SK-N-SH (cell line): ENCODE measurements around the gene HTT. TPM values are rescaled to one million over a fixed set of nuclear protein-coding genes. Genes with fewer than 3 reads are reported as not detected.

Experiments used
- CTCF ChIA-PET: fragments of 300-600, 350-600 bp; formaldehyde crosslinking; extraction: SDS; loops from one replicate; lab custom pipeline; 2021; lab: Yijun Ruan, JAX
- POLR2A ChIA-PET: fragments of 350-600 bp; sonication (Branson Sonifier 250); formaldehyde crosslinking; extraction: SDS; loops from one replicate; lab custom pipeline; 2020; ENCODE audit warnings: antibody characterized with exemption, inconsistent platforms; lab: Yijun Ruan, JAX
- DNase-seq: peaks from one replicate; pipeline ENCODE4 v3.0.0; 2012
- H2AFZ ChIP-seq: fragments of 200-600 bp; sonication (generic); 2 replicates; pipeline ENCODE4 v1.8.1; 2016; ENCODE audit warnings: antibody characterized with exemption, mild to moderate bottlenecking, low read depth
- H3F3A ChIP-seq: fragments of 200-600 bp; sonication (generic); replicated peaks from 2 replicates; pipeline ENCODE3; 2016; ENCODE audit warnings: antibody characterized with exemption, mild to moderate bottlenecking; ENCODE audit not compliant: insufficient read depth
- H3K27ac ChIP-seq, 2 experiments: fragments of 200-500 bp in 1 of 2; fragments of 200-600 bp in 1 of 2; sonication (Bioruptor generic) in 1 of 2; sonication (generic), shearing (Covaris generic) in 1 of 2; 2 replicates each; pipeline versions ENCODE4 v1.5.1 to v1.6.1; 2014 to 2016; ENCODE audit warnings: low read depth in 2 of 2, inconsistent platforms in 1 of 2, low read length in 1 of 2, mild to moderate bottlenecking in 1 of 2, mixed read lengths in 1 of 2
- H3K27me3 ChIP-seq: fragments of 200-600 bp; sonication (generic), shearing (Covaris generic); 2 replicates; pipeline ENCODE4 v1.6.1; 2016; ENCODE audit warnings: mixed run types; ENCODE audit not compliant: insufficient read depth
- H3K36me3 ChIP-seq, 2 experiments: fragments of 200-500 bp in 1 of 2; fragments of 200-600 bp in 1 of 2; sonication (Bioruptor generic) in 1 of 2; sonication (generic) in 1 of 2; replicated peaks in 1 of 2; 2 replicates each; pipeline versions ENCODE3 to v1.5.1; 2014 to 2016; ENCODE audit warnings: low read length in 1 of 2, mild to moderate bottlenecking in 1 of 2; ENCODE audit not compliant: insufficient read depth in 2 of 2, control insufficient read depth in 1 of 2
- H3K4me1 ChIP-seq, 2 experiments: fragments of 200-500 bp in 1 of 2; fragments of 200-600 bp in 1 of 2; sonication (Bioruptor generic) in 1 of 2; sonication (generic), shearing (Covaris generic) in 1 of 2; 2 replicates each; pipeline versions ENCODE4 v1.5.1 to v1.6.1; 2014 to 2016; ENCODE audit warnings: low read depth in 1 of 2, low read length in 1 of 2, mixed run types in 1 of 2; ENCODE audit not compliant: insufficient read depth in 2 of 2, control insufficient read depth in 1 of 2
- H3K4me2 ChIP-seq: fragments of 200-600 bp; sonication (generic), shearing (Covaris generic); 2 replicates; pipeline ENCODE4 v1.6.1; 2017; ENCODE audit warnings: mixed run types
- H3K4me3 ChIP-seq, 2 experiments: fragments of 200-500 bp in 1 of 2; fragments of 200-600 bp in 1 of 2; sonication (Bioruptor generic) in 1 of 2; sonication (generic), shearing (Covaris generic) in 1 of 2; 2 replicates each; pipeline versions ENCODE4 v1.5.1 to v1.8.1; 2014 to 2016; ENCODE audit warnings: low read depth in 2 of 2, inconsistent platforms in 1 of 2, low read length in 1 of 2, mild to moderate bottlenecking in 1 of 2, mixed read lengths in 1 of 2, moderate library complexity in 1 of 2
- H3K79me2 ChIP-seq: fragments of 200-600 bp; sonication (generic); 2 replicates; pipeline ENCODE4 v1.8.1; 2017; ENCODE audit warnings: mild to moderate bottlenecking; ENCODE audit not compliant: insufficient read depth
- H3K9ac ChIP-seq: fragments of 200-600 bp; sonication (generic); 2 replicates; pipeline ENCODE4 v1.6.1; 2017; ENCODE audit warnings: mixed run types
- H3K9me2 ChIP-seq: fragments of 200-600 bp; sonication (generic); 2 replicates; pipeline ENCODE4 v1.6.1; 2017; ENCODE audit warnings: mixed run types
- H3K9me3 ChIP-seq: fragments of 200-600 bp; sonication (generic); 2 replicates; pipeline ENCODE4 v1.6.1; 2017; ENCODE audit warnings: mixed run types, mild to moderate bottlenecking, moderate library complexity
- H4K20me1 ChIP-seq: fragments of 200-600 bp; sonication (generic); 2 replicates; pipeline ENCODE4 v1.6.1; 2017; ENCODE audit warnings: mild to moderate bottlenecking, mixed run types; ENCODE audit not compliant: insufficient read depth
- ELF1 ChIP-seq: IDR thresholded peaks from 2 replicates; pipeline ENCODE4 v1.4.0; 2012
- FOSL2 ChIP-seq: IDR thresholded peaks from 2 replicates; pipeline ENCODE4 v1.4.0; 2012; ENCODE audit warnings: low read depth, mild to moderate bottlenecking, moderate library complexity, borderline replicate concordance
- FOXJ3 ChIP-seq: sonication (generic); formaldehyde crosslinking; IDR thresholded peaks from 2 replicates; pipeline ENCODE4 v1.5.1; 2020; ENCODE audit warnings: mild to moderate bottlenecking, missing genetic modification reagents
- FOXM1 ChIP-seq: IDR thresholded peaks from 2 replicates; pipeline ENCODE4 v1.4.0; 2012; ENCODE audit warnings: low read depth, mild to moderate bottlenecking
- MEF2A ChIP-seq: IDR thresholded peaks from 2 replicates; pipeline ENCODE4 v1.4.0; 2012; ENCODE audit warnings: low read depth, borderline replicate concordance
- NFIC ChIP-seq: IDR thresholded peaks from 2 replicates; pipeline ENCODE4 v1.4.0; 2012; ENCODE audit warnings: borderline replicate concordance
- NRF1 ChIP-seq: IDR thresholded peaks from 2 replicates; pipeline ENCODE4 v1.6.1; 2012; ENCODE audit warnings: low read depth, mild to moderate bottlenecking, low read length
- RCOR1 ChIP-seq: fragments of 150-350 bp; IDR thresholded peaks from 2 replicates; pipeline ENCODE4 v1.6.1; 2017; ENCODE audit warnings: antibody characterized with exemption, low read length
- RFX5 ChIP-seq: IDR thresholded peaks from 2 replicates; pipeline ENCODE4 v1.6.1; 2012; ENCODE audit warnings: mild to moderate bottlenecking, improper control_type of control experiment, low read length
- RXRA ChIP-seq: IDR thresholded peaks from 2 replicates; pipeline ENCODE4 v1.4.0; 2012; ENCODE audit warnings: low read depth, mild to moderate bottlenecking, borderline replicate concordance
- SIN3A ChIP-seq: IDR thresholded peaks from 2 replicates; pipeline ENCODE4 v1.6.1; 2012; ENCODE audit warnings: low read depth, mild to moderate bottlenecking, low read length, moderate library complexity, borderline replicate concordance
- TCF12 ChIP-seq: IDR thresholded peaks from 2 replicates; pipeline ENCODE4 v1.4.0; 2012
- TEAD4 ChIP-seq: IDR thresholded peaks from 2 replicates; pipeline ENCODE4 v1.4.0; 2012; ENCODE audit warnings: mild to moderate bottlenecking, borderline replicate concordance; ENCODE audit not compliant: insufficient read depth
- YY1 ChIP-seq: IDR thresholded peaks from 2 replicates; pipeline ENCODE4 v1.4.0; 2012; ENCODE audit warnings: low read depth, mild to moderate bottlenecking
- WGBS: methylation state at CpG from one replicate; pipeline ENCODE4 v1.1.6; 2017; ENCODE audit warnings: low lambda C conversion rate; 5-methylcytosine and 5-hydroxymethylcytosine counted together
- polyA plus RNA-seq, 3 experiments: library from polyadenylated mRNA; depleted of rRNA; stranded (reverse); fragments of >200 nt; gene quantifications; 2 replicates each; pipeline ENCODE4 v1.2.3, GENCODE V29; 2012
- TF ChIP-seq, protein P1 (sequence below): IDR thresholded peaks from 2 replicates; pipeline ENCODE4 v1.6.1; 2012; ENCODE audit warnings: mild to moderate bottlenecking, low read depth, low read length, moderate library complexity
- TF ChIP-seq, protein P2 (sequence below): IDR thresholded peaks from 2 replicates; pipeline ENCODE4 v1.4.0; 2012; ENCODE audit warnings: low read depth, borderline replicate concordance
- TF ChIP-seq, protein P3 (sequence below): fragments of 150-350 bp; IDR thresholded peaks from 2 replicates; pipeline ENCODE4 v1.6.1; 2017; ENCODE audit warnings: antibody characterized with exemption, low read length, low read depth, borderline replicate concordance
- TF ChIP-seq, protein P4 (sequence below): fragments of 150-350 bp; IDR thresholded peaks from 2 replicates; pipeline ENCODE4 v1.6.1; 2016; ENCODE audit warnings: mild to moderate bottlenecking, low read depth, low read length

Gene HTT
- polyA plus RNA-seq, 1 of the 3 experiments (the other 2 are of a cell fraction) = 11.3 TPM

DNA sequence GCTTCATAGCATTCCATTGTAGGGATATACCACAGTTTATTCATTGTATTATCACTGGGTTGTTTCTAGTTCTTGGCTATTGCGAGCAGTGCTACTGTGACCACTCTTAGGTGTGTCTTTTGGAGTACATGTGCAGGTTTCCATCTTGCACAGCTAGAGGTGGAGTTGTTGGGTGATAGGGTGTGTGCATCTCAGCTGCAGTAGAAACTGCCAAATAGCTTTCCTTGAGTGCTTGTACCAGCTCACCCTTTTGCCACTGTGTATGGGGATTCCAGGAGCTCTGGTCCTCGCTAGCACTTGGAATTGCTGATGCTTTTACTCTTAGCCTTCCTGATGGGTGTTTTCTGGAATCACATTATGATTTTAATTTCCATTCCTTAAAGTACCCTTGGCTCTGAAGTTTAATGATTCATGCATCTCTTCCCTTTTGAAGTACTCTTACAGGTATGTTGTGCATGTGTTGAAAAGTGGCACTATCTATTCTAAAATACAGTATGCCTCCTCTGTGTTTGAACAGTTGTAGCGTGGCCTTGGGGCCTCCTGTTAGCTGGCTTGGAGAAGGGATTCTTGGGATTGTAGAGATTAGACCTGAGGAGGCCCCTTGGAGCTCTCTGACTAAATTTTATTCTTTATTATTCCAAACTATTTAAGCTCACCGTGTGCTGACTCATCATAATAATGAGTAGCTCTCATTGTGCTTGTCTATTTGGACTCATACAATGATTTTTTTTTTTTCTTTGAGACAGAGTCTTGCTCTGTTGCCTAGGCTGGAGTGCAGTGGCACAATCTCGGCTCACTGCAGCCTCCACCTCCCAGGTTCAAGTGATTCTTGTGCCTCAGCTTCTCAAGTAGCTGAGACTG is 38.4 kb downstream of the HTT start:
- 83% methylated on average over 5 of the region's 5 CpGs for WGBS
- Histone ChIP-seq H3F3A (peaks cover 17% of the 10 kb centered on the region), H3K9ac (no peak overlapping the region), H4K20me1 (no peaks in the 10 kb centered on the region), H2AFZ (no peak overlapping the region), H3K4me3 (no peak overlapping the region), H3K9me3 (no peaks in the 10 kb centered on the region), H3K9me2 (no peaks in the 10 kb centered on the region), H3K36me3 (peaks cover 49 to 66% of the 10 kb centered on the region in 2 experiments), H3K79me2 (peaks cover 31% of the 10 kb centered on the region), H3K4me1 (peaks cover 0 to 36% of the 10 kb centered on the region in 2 experiments; a peak in 1 of 4 replicates), H3K27me3 (no peaks in the 10 kb centered on the region), H3K4me2 (peak overlapping the region; percentile 29), H3K27ac (peak overlapping the region in 1 of 2 experiments; percentile 61; a peak in 2 of 4 replicates)
- POLR2A ChIA-PET = no interaction called here
- DNase-seq = no peak
- TF ChIP-seq RCOR1 = no peak
- 0 out of 2 replicates have a peak, but pooled peaks have one; percentile 12 for TF ChIP-seq FOSL2
- CTCF ChIA-PET = interaction anchor here (0.5 to 2.7 kb wide), 3 partner anchors 10 to 768 kb away, joined by 3 to 15 read pairs (median 3); no protein-coding TSS in a partner anchor

DNA sequence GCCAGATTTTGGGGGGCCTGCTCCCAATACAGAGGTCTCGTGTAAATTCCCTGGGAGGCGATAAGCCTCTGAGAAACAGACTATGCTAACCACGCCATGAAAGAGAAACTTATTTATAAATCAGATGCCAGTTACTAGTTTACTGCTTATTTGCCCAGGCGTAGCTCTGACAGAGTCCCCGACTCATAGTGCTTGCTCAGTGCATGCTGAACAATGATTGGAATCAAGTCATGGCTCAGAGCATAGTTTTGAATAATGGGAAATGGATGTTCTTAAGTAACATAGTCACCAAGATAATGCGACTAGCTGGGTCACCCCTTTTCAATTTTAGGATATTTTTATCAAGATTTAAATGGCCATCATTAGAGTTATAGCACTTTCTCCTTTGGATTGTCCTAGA is 39.9 kb downstream of the HTT start:
- H3K4me2 ChIP-seq = no peak overlapping the region
- H4K20me1 ChIP-seq = no peaks in the 10 kb centered on the region
- H3K79me2 ChIP-seq = peaks cover 36% of the 10 kb centered on the region
- H3K27me3 ChIP-seq = no peaks in the 10 kb centered on the region
- ChIA-PET POLR2A (no interaction called here), CTCF (interaction anchor here (0.9 to 2.7 kb wide), 2 partner anchors 7 to 18 kb away, joined by 3 to 17 read pairs; no protein-coding TSS in a partner anchor)
- H3K27ac ChIP-seq = no peak overlapping the region
- H3K36me3 ChIP-seq = peaks cover 45 to 72% of the 10 kb centered on the region in 2 experiments
- TF ChIP-seq NFIC (no peak), RFX5 (no peak), FOXM1 (no peak), TCF12 (no peak), FOXJ3 (CRISPR knock-in tag) (no peak), SIN3A (no peak), ELF1 (no peak), TEAD4 (no peak), MEF2A (no peak), RXRA (no peak), FOSL2 (no peak), YY1 (no peak), NRF1 (no peak)
- TF ChIP-seq, protein P1, sequence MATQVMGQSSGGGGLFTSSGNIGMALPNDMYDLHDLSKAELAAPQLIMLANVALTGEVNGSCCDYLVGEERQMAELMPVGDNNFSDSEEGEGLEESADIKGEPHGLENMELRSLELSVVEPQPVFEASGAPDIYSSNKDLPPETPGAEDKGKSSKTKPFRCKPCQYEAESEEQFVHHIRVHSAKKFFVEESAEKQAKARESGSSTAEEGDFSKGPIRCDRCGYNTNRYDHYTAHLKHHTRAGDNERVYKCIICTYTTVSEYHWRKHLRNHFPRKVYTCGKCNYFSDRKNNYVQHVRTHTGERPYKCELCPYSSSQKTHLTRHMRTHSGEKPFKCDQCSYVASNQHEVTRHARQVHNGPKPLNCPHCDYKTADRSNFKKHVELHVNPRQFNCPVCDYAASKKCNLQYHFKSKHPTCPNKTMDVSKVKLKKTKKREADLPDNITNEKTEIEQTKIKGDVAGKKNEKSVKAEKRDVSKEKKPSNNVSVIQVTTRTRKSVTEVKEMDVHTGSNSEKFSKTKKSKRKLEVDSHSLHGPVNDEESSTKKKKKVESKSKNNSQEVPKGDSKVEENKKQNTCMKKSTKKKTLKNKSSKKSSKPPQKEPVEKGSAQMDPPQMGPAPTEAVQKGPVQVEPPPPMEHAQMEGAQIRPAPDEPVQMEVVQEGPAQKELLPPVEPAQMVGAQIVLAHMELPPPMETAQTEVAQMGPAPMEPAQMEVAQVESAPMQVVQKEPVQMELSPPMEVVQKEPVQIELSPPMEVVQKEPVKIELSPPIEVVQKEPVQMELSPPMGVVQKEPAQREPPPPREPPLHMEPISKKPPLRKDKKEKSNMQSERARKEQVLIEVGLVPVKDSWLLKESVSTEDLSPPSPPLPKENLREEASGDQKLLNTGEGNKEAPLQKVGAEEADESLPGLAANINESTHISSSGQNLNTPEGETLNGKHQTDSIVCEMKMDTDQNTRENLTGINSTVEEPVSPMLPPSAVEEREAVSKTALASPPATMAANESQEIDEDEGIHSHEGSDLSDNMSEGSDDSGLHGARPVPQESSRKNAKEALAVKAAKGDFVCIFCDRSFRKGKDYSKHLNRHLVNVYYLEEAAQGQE = no peak
- TF ChIP-seq, protein P2, sequence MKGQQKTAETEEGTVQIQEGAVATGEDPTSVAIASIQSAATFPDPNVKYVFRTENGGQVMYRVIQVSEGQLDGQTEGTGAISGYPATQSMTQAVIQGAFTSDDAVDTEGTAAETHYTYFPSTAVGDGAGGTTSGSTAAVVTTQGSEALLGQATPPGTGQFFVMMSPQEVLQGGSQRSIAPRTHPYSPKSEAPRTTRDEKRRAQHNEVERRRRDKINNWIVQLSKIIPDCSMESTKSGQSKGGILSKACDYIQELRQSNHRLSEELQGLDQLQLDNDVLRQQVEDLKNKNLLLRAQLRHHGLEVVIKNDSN = no peak
- TF ChIP-seq, protein P3, sequence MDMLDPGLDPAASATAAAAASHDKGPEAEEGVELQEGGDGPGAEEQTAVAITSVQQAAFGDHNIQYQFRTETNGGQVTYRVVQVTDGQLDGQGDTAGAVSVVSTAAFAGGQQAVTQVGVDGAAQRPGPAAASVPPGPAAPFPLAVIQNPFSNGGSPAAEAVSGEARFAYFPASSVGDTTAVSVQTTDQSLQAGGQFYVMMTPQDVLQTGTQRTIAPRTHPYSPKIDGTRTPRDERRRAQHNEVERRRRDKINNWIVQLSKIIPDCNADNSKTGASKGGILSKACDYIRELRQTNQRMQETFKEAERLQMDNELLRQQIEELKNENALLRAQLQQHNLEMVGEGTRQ = no peak
- TF ChIP-seq, protein P4, sequence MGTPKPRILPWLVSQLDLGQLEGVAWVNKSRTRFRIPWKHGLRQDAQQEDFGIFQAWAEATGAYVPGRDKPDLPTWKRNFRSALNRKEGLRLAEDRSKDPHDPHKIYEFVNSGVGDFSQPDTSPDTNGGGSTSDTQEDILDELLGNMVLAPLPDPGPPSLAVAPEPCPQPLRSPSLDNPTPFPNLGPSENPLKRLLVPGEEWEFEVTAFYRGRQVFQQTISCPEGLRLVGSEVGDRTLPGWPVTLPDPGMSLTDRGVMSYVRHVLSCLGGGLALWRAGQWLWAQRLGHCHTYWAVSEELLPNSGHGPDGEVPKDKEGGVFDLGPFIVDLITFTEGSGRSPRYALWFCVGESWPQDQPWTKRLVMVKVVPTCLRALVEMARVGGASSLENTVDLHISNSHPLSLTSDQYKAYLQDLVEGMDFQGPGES = no peak
- no peak overlapping the region for H3K4me3 ChIP-seq
- H3K9ac ChIP-seq = no peak overlapping the region
- peaks cover 12% of the 10 kb centered on the region for H3F3A ChIP-seq
- no peak for DNase-seq
- H3K9me3 ChIP-seq = no peaks in the 10 kb centered on the region
- no peak overlapping the region for H2AFZ ChIP-seq
- H3K9me2 ChIP-seq = no peaks in the 10 kb centered on the region
- WGBS = 97% methylated on average over 6 of the region's 6 CpGs
- peaks cover 0 to 36% of the 10 kb centered on the region in 2 experiments; a peak in 2 of 4 replicates for H3K4me1 ChIP-seq
